H7 (cell line): ENCODE data around the gene ENGASE. TPM values are rescaled to one million over a fixed set of nuclear protein-coding genes. Genes with fewer than 3 reads are reported as not detected.

ENCODE experiments used
- DNase-seq: peaks from one replicate; pipeline ENCODE4 v3.0.0; 2012
- H3K27me3 ChIP-seq: 2 replicates; pipeline ENCODE4 v1.6.0; 2011; ENCODE audit warnings: mild to moderate bottlenecking, low read length; ENCODE audit not compliant: control insufficient read depth, insufficient read depth
- H3K36me3 ChIP-seq: replicated peaks from 2 replicates; pipeline ENCODE4 v1.5.1; 2011; ENCODE audit warnings: low read length; ENCODE audit not compliant: control insufficient read depth, insufficient read depth
- H3K4me3 ChIP-seq: 2 replicates; pipeline ENCODE4 v1.5.1; 2011; ENCODE audit warnings: low read depth, mild to moderate bottlenecking, control low read depth, low read length, moderate library complexity; ENCODE audit not compliant: insufficient read depth
- total RNA-seq: library from RNA; depleted of rRNA; stranded (reverse); fragments of >200 nt; shearing (Covaris generic); gene quantifications from 2 replicates; pipeline ENCODE4 v1.2.3, GENCODE V29; 2014

Gene ENGASE
- total RNA-seq, 1 experiment from 2014 or later = 13.3 TPM

GRCh38 chr17:79100405-79100804 lies 25.8 kb downstream of the ENGASE start:
- DNase-seq = no peak
- Histone ChIP-seq H3K27me3 (no peaks in the 10 kb centered on the region), H3K36me3 (no peaks in the 10 kb centered on the region), H3K4me3 (no peak overlapping the region)

GRCh38 chr17:79101111-79101673 lies 26.6 kb downstream of the ENGASE start:
- H3K36me3 ChIP-seq = no peaks in the 10 kb centered on the region
- DNase-seq = no peak
- no peak overlapping the region for H3K4me3 ChIP-seq
- H3K27me3 ChIP-seq = no peaks in the 10 kb centered on the region

GRCh38 chr17:79102214-79102613 lies 27.6 kb downstream of the ENGASE start:
- H3K36me3 ChIP-seq = no peaks in the 10 kb centered on the region
- no peak for DNase-seq
- H3K27me3 ChIP-seq = no peaks in the 10 kb centered on the region
- H3K4me3 ChIP-seq = no peak overlapping the region

GRCh38 chr17:79104898-79105600 lies 30.4 kb downstream of the ENGASE start:
- no peaks in the 10 kb centered on the region for H3K36me3 ChIP-seq
- no peaks in the 10 kb centered on the region for H3K27me3 ChIP-seq
- H3K4me3 ChIP-seq = no peak overlapping the region
- DNase-seq = peak; percentile 74

GRCh38 chr17:79105937-79106336 lies 31.3 kb downstream of the ENGASE start:
- DNase-seq = no peak
- Histone ChIP-seq H3K4me3 (no peak overlapping the region), H3K27me3 (no peaks in the 10 kb centered on the region), H3K36me3 (no peaks in the 10 kb centered on the region)

GRCh38 chr17:79106958-79107357 lies 32.3 kb downstream of the ENGASE start:
- DNase-seq = no peak
- Histone ChIP-seq H3K27me3 (no peaks in the 10 kb centered on the region), H3K36me3 (no peaks in the 10 kb centered on the region), H3K4me3 (no peak overlapping the region)

GRCh38 chr17:79107499-79108231 lies 33.0 kb downstream of the ENGASE start:
- no peak for DNase-seq
- Histone ChIP-seq H3K4me3 (no peak overlapping the region), H3K27me3 (no peaks in the 10 kb centered on the region), H3K36me3 (no peaks in the 10 kb centered on the region)

GRCh38 chr17:79108232-79108850 lies 33.7 kb downstream of the ENGASE start:
- H3K27me3 ChIP-seq = no peaks in the 10 kb centered on the region
- no peak overlapping the region for H3K4me3 ChIP-seq
- no peaks in the 10 kb centered on the region for H3K36me3 ChIP-seq
- no peak for DNase-seq

- H3K36me3 ChIP-seq = no peaks in the 10 kb centered on the region
- H3K27me3 ChIP-seq = no peaks in the 10 kb centered on the region
These were observed 34.2 kb downstream of the ENGASE start for GRCh38 chr17:79108870-79109269.

GRCh38 chr17:79109584-79109983 lies 35.0 kb downstream of the ENGASE start:
- Histone ChIP-seq H3K4me3 (no peak overlapping the region), H3K36me3 (no peaks in the 10 kb centered on the region), H3K27me3 (no peaks in the 10 kb centered on the region)
- DNase-seq = peak; percentile 93

More at GRCh38 chr17:79108870-79109269, 34.2 kb downstream of the ENGASE start:
- no peak for DNase-seq
- H3K4me3 ChIP-seq = no peak overlapping the region

- Histone ChIP-seq H3K36me3 (no peaks in the 10 kb centered on the region), H3K27me3 (no peaks in the 10 kb centered on the region), H3K4me3 (no peak overlapping the region)
- no peak for DNase-seq
These were observed 36.5 kb downstream of the ENGASE start for GRCh38 chr17:79111097-79111496.

GRCh38 chr17:79112471-79112870 lies 37.8 kb downstream of the ENGASE start:
- Histone ChIP-seq H3K4me3 (no peak overlapping the region), H3K36me3 (no peaks in the 10 kb centered on the region), H3K27me3 (no peaks in the 10 kb centered on the region)
- DNase-seq = no peak

GRCh38 chr17:79113699-79114457 lies 39.3 kb downstream of the ENGASE start:
- H3K36me3 ChIP-seq = no peaks in the 10 kb centered on the region
- H3K4me3 ChIP-seq = no peak overlapping the region
- DNase-seq = no peak
- H3K27me3 ChIP-seq = no peaks in the 10 kb centered on the region
